GM18519 (cell line): ENCODE results near the gene RBBP7.

Experiments used
- ATAC-seq: cut with Tn5 transposase; IDR thresholded peaks from one replicate; pipeline ENCODE4 v1.9.1; 2021; ENCODE audit warnings: mild to moderate bottlenecking, moderate library complexity; ENCODE audit not compliant: unreplicated experiment, low FRiP score

Gene RBBP7

DNA sequence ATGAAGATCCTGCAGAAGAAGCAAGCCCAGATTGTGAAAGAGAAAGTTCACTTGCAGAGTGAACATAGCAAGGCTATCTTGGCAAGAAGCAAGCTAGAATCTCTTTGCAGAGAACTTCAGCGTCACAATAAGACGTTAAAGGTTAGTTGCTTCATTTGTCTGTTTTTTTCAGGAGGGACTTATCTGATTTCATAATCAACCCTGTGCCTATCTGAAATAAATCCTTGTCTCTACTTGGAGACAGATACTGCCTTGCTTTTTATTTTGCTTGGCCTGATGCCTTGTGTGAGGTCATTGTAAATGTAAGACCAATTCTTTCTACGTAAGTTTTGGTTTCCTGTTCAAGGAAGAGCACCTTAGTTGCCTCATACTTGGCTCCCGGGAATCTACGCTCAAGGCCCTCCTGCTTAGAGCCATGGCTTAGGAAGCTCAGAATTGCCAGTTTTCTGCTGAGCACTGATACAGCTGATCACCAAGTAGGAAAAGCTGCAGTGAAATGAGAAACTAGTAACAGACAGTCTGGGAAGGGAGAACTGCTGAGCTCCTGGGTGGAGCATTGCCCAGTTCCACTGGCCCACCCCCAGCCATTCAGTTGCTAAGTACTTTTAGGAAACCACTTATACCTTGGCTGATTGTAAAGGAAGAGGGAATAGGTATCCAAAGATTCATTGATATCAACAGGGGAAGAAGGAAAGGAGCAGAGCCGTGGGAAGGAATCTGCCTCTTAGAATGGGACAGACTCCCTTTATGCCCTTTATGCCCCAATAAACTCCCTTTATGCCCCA is 41.8 kb downstream of the RBBP7 start:
- ATAC-seq, result no peak

DNA sequence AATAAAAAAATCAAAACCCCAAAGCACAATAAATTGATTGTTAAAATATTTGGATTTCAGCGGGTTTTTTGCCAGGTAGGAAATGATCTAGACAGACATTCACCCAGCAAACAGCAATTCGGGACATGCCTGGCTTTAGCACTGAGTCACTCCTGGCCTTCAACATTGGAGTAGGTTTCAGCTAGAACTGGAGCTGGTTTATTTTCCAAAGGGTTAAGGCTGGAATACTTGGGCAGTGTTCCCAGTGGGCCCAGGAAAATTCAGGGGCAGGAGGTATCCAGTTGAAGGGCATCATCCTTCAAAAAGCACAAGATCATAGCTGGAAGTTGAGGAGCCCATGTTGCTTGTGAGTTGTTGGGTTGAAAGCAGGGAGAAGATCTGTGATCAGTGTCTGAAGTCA is 42.9 kb downstream of the RBBP7 start:
- no peak for ATAC-seq

DNA sequence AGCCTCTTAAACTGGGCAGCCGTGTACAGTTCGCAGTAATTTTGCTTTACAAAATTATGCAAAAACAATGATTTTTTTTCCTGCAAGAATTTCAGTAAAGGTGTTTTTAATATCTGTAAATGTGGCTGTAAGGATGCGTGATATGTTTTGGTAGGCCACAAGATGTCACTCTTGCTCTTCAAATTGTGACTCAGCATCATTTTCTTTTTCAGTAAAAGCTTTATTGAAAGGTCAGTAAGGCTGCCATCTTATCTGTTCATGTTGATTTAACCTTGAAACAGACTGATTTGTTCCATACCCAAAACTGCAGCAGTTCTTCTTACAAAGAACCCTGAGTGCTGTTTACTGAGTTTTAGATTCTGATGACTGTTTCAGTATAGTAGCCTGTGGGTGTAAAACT is 44.0 kb downstream of the RBBP7 start:
- ATAC-seq, result no peak

DNA sequence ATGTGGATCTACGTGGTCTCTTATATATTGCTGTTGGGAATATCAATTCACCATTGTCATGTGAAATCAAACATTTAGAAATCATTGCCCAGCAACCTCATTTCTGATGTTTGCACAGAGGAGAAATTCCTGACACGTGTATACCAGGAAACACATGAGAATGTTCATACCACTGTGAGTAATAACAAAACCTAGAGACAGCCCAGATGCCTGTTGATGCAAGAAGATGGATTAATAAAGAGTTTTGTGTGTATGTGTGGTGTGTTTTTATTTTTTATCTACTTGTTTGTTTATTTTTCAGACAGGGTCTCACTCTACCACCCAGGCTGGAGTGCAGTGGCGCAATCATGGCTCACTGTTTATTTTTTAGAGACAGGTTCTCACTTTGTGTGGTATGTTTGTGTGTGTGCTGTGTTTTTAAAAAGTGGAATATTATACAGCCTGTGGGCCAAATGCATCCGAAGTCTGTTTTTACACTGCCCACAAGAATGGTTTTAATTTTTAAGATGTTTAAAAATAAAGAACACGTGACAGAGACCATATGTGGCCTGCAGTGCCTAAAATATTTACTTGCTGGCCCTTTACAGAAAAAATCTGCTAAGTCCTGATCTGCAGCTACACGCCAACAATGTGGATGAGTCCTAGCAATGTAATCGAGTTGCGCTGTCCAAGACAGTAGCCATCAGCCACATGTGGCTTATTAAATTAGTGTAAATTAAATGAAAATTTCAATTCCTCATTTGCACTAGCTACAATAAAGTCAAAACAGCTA is 44.7 kb downstream of the RBBP7 start:
- no peak for ATAC-seq

DNA sequence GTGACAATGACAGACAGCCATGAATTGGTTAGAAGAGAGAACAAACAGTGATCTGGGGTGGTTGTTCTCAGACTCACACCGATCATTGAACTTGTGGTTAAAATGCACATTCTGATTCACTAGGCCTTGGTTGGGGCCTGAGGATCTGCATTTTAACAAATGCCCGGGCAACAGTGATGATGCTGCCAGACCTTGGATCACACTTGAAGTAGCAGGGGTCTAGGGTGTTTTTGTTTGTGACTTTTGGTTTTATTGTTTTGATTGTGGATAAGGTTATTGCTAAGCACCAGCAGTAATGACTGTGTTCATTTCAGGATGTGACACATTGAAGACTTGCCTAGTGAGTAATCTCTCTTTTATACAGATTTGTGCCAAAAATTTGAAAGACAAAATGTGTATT is 47.4 kb downstream of the RBBP7 start:
- ATAC-seq, result no peak

DNA sequence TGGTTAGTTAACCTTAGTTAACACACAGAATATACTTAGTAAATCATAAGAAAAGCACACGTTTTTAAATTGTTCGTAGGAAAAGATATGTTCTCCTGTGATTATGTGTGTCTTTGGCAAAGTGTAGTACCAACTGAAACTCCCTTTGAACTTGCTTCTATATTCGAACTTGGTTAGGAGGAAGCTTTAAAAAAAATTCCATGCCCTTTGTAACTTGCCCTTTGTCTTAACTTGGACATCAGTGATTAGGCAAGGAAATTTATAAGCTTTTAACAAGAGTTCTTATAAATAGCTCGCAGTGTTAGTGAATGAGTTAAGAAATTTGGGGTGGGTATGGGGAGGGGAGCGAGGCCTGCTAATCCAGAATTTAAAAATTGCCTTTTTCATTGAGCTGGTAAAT is 50.5 kb downstream of the RBBP7 start:
- no peak for ATAC-seq

DNA sequence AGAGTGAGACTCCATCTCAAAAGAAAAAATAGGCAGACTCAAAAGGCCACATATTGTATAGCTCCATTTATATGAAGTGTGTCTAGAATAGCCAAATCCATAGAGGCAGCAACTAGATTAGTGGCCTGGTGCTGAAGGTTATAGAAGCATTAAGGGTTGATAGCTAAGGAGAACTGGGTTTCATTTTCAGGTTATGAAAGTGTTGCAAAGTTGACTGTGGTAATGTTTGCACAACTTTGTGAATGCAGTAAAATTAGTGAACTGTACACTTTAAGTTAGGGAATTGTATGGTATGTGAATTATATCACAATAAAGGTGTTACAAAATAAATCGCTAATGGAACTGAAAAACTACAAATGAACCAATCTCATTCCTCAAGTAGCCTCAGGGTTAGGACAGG is 55.6 kb downstream of the RBBP7 start:
- ATAC-seq, result no peak

DNA sequence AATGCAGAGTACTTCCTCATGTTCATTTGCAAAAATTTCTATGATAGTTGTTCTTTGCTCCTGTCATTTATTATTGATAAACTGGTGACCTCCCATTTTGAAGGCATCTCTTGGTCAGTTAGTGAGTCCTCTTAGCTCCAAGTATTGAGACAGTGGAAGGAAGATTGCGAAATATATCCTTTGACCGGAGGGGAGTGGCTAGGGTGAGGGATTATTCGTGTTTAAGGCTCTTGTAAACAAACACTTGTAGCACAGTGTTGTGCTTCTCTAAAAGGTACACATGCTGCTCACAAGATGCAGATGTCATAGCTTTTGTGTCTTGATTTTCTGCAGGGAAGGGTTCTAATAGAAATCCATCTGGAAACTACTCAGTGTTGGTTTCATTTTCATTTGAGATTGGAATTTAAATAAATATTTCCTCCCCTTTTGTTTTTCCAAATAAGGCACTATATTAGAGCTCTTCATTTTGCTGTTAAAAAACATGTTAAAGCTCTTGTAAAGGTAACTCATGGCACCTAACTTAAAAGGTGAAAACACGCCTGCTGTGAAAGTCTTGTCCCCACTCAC is 62.1 kb downstream of the RBBP7 start:
- no peak for ATAC-seq

DNA sequence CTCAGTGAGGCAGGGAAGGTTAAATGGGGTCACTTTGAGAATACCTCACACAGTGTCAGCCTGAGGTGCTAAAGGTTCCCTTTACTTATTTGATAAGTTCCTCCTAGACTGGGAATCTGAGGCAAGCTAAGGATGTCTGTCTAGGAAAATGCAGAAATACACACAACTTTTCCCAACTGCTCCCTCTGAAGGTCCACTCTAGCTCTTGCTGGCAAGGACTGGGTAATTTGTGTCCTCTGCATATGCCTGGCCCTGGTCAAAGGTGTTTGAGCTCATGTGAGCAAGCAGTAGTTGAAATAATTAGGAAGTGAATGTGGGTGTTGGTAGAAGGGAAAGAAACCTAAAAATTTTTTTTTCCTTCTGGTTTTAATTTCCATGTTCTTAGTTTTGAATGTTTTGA is 62.6 kb downstream of the RBBP7 start:
- ATAC-seq, result no peak

DNA sequence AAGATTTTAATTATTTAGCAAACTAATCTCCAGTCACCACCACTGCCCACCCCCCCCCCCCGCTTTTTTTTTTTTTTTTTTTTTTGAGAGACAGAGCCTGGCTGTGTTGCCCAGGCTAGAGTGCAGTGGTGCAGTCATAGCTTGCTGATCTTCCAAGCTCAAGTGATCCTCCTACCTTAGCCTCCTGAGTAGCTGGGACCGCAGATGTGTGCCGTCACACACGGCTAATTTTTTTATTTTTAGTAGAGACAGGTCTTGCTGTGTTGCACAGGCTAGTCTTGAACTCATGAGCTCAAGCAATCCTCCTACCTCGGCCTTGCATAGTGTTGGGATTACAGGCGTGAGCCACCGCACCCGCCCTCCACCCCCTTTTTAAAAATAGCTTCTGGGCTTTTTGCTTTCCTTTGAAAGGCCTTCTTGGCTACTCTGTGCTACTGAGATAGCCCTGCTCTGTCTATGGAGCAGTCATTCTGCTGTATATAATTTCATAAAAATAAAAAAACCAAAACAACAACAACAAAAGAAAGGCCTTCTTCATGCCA is 65.2 kb downstream of the RBBP7 start:
- peak; percentile 79 for ATAC-seq

DNA sequence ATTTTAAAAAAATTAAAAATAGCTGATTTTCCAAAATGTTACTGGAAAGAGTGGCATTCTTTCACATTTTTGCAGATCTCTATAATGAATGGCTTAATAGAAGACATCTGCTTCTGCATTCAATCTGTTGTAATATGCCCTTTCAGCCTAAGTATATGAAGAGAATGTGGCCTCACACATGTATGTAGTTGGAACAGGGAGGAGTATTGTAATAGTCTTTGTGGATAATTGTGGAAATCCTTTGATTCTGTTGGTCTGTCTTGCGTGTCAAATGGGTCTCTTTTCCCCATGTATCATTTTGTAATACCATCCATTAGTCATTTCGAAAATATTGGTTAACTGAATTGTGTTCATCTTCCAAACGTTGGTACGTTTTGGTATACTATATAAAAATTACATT is 72.3 kb downstream of the RBBP7 start:
- ATAC-seq, result no peak

DNA sequence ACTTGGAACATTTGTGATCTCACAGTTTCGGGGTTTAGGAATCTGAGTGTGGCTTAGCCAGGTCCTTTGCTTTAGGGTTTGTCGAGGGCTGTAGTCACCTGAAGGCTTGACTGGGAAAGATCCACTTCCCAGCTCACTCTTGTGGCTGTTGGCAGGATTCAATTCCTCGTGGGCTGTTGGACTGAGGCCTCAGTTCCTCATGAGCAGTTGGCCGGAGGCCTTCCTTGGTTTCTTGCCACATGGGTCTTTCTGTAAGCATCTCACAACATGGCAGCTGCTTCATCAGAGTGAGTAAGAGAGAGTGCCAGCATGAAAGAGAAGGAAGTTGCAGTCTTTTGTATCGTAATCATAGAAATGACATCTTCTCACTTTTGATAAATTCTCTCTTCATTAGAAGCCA is 72.8 kb downstream of the RBBP7 start:
- no peak for ATAC-seq

DNA sequence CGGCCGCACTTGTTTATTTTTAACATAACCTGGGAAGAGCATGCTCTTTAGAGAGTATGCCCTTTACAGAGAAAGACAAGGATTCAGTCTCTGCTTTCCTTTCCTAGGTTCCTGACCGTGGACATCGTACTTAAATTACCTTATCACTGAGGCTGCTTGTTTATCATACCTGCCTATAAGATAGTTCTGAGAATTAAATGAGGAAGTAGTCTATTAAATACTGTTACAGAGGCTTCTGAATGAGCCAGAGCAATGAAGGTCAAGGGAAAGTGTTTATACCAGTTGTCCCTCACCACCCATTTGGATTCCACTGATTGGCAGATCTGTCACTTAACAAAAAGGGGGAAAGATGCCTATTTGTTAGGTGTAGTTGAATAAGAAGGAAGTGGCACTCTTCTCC is 73.9 kb downstream of the RBBP7 start:
- no peak for ATAC-seq
